Hepatocyte (in vitro differentiated cells): ENCODE data around the gene PPOX. TPM values are rescaled to one million over a fixed set of nuclear protein-coding genes. Genes with fewer than 3 reads are reported as not detected.
A peak's percentile ranks its signal among the peaks of the same experiment; 100 is the strongest.

ENCODE experiments used
- DNase-seq: peaks from one replicate; pipeline ENCODE4 v3.0.0-alpha.2; 2016; ENCODE audit warnings: low spot score
- H2AFZ ChIP-seq: fragments of 200-600 bp; sonication (generic); 2 replicates; pipeline ENCODE4 v1.6.0; 2016; ENCODE audit warnings: antibody characterized with exemption, mild to moderate bottlenecking
- H3K27ac ChIP-seq: fragments of 200-600 bp; sonication (generic); 2 replicates; pipeline ENCODE4 v1.5.1; 2016; ENCODE audit warnings: mild to moderate bottlenecking
- H3K27me3 ChIP-seq: fragments of 200-600 bp; sonication (generic); 2 replicates; pipeline ENCODE4 v1.6.1; 2016
- H3K36me3 ChIP-seq: fragments of 200-600 bp; sonication (generic); replicated peaks from 2 replicates; pipeline ENCODE4 v1.5.1; 2016; ENCODE audit warnings: low read depth; ENCODE audit not compliant: insufficient read depth
- H3K4me1 ChIP-seq: fragments of 200-600 bp; sonication (generic); 2 replicates; pipeline ENCODE4 v1.5.1; 2016; ENCODE audit warnings: mild to moderate bottlenecking, moderate library complexity; ENCODE audit not compliant: insufficient read depth
- H3K4me2 ChIP-seq: fragments of 200-600 bp; sonication (generic); 2 replicates; pipeline ENCODE4 v1.6.0; 2016
- H3K4me3 ChIP-seq: fragments of 200-600 bp; sonication (generic); 2 replicates; pipeline ENCODE4 v1.5.1; 2016; ENCODE audit warnings: mild to moderate bottlenecking
- H3K79me2 ChIP-seq: fragments of 200-600 bp; sonication (generic); 2 replicates; pipeline ENCODE4 v1.6.0; 2017; ENCODE audit warnings: mild to moderate bottlenecking
- H3K9me2 ChIP-seq: fragments of 200-600 bp; sonication (generic); replicated peaks from 2 replicates; pipeline ENCODE4 v1.6.0; 2017; ENCODE audit warnings: mild to moderate bottlenecking; ENCODE audit not compliant: insufficient read depth
- H3K9me3 ChIP-seq: fragments of 200-600 bp; sonication (generic); 2 replicates; pipeline ENCODE4 v1.5.1; 2016; ENCODE audit warnings: low read depth, mild to moderate bottlenecking
- H4K20me1 ChIP-seq: fragments of 200-600 bp; sonication (generic); 2 replicates; pipeline ENCODE4 v1.6.0; 2016; ENCODE audit warnings: mild to moderate bottlenecking; ENCODE audit not compliant: insufficient read depth, poor library complexity, severe bottlenecking
- EZH2 ChIP-seq: fragments of 200-600 bp; sonication (generic); IDR thresholded peaks from 2 replicates; pipeline ENCODE4 v1.6.1; 2016; ENCODE audit warnings: antibody characterized with exemption, mild to moderate bottlenecking, borderline replicate concordance
- EZH2phosphoT487 ChIP-seq: fragments of 200-600 bp; sonication (generic); IDR thresholded peaks from one replicate; pipeline ENCODE4 v1.6.1; 2018; ENCODE audit warnings: antibody characterized with exemption, mild to moderate bottlenecking, low read depth, moderate library complexity; ENCODE audit not compliant: unreplicated experiment, severe bottlenecking
- WGBS: methylation state at CpG from one replicate; pipeline ENCODE4 v1.1.6; 2016; ENCODE audit warnings: low lambda C conversion rate; ENCODE audit errors: missing lambda C conversion rate; 5-methylcytosine and 5-hydroxymethylcytosine counted together
- polyA plus RNA-seq: library from polyadenylated mRNA; unstranded; fragments of >200 nt; fragmentation: Nextera tagmentation; extraction: Ambion mirVana; gene quantifications from 2 replicates; pipeline ENCODE4 v1.2.1, GENCODE V29; 2016
- total RNA-seq: library from RNA; depleted of rRNA; stranded (reverse); fragments of >200 nt; gene quantifications from 2 replicates; pipeline ENCODE4 v1.2.3, GENCODE V29; 2014
- TF ChIP-seq, protein P1 (sequence below): fragments of 200-600 bp; sonication (generic); IDR thresholded peaks from 2 replicates; pipeline ENCODE4 v1.5.1; 2016; ENCODE audit warnings: antibody characterized with exemption, mild to moderate bottlenecking; ENCODE audit not compliant: poor library complexity

PPOX gene
- total and polyA plus RNA-seq, 2 experiments from 2014 or later, result 11.2 to 30.7 TPM

DNA sequence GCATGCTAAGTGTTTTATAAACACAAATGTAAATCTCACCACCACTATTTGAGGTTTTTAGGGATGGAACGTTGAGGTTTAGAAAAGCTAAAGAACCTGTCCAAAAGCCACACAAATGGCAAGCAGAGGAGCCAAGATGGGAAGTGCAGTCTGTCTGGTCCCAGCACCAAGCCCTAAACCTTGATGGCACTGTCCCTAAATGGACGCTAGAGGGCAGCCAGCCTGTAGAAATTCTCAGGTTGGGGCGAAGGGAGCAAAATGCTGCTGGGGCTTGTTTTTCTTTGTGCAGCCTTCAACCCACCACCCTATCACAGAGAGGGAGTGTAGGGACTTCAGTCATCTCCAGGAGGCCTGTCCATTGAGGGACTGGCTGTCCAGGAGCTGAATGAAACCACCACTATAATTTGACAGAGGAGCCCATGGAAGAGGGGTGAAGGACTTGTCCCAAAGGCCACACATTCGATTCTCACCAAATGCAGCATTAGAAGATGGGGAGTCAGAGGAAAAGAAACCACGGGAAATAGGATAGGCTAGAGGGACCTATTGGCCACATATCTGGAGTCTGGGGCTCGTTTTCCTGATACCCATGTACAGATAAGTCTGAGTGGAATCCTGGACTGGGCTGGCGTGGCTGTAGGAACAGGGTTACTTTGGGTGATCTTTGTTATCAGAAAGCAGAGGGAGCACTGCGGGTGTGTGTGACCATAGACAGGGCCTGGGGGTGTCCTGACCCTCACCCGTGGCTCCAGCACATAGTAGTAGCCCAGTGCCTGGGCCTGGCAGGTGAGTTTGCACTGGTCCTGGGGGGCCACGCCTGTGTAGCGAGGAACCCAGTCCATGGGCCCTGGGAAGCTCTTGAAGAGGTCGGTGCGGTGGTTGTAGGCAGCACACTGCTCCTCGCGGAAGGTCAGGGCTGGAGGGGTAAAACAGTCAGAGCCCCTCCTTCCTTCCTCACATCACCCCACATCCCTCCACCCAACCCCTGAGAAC, 26.5 kb downstream of the PPOX start:
- Histone ChIP-seq H3K4me2 (no peak overlapping the region), H3K4me1 (peaks cover 7% of the 10 kb centered on the region), H3K4me3 (no peak overlapping the region), H3K9me3 (no peaks in the 10 kb centered on the region), H3K27ac (no peak overlapping the region), H3K79me2 (no peaks in the 10 kb centered on the region), H4K20me1 (no peaks in the 10 kb centered on the region), H3K36me3 (no peaks in the 10 kb centered on the region), H2AFZ (no peak overlapping the region), H3K9me2 (no peaks in the 10 kb centered on the region), H3K27me3 (no peaks in the 10 kb centered on the region)
- TF ChIP-seq, protein P1, sequence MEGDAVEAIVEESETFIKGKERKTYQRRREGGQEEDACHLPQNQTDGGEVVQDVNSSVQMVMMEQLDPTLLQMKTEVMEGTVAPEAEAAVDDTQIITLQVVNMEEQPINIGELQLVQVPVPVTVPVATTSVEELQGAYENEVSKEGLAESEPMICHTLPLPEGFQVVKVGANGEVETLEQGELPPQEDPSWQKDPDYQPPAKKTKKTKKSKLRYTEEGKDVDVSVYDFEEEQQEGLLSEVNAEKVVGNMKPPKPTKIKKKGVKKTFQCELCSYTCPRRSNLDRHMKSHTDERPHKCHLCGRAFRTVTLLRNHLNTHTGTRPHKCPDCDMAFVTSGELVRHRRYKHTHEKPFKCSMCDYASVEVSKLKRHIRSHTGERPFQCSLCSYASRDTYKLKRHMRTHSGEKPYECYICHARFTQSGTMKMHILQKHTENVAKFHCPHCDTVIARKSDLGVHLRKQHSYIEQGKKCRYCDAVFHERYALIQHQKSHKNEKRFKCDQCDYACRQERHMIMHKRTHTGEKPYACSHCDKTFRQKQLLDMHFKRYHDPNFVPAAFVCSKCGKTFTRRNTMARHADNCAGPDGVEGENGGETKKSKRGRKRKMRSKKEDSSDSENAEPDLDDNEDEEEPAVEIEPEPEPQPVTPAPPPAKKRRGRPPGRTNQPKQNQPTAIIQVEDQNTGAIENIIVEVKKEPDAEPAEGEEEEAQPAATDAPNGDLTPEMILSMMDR, result peak; percentile 82
- no peak for TF ChIP-seq EZH2
- DNase-seq, result peak; percentile 85
- WGBS, result 58% methylated on average over 15 of the region's 15 CpGs

DNA sequence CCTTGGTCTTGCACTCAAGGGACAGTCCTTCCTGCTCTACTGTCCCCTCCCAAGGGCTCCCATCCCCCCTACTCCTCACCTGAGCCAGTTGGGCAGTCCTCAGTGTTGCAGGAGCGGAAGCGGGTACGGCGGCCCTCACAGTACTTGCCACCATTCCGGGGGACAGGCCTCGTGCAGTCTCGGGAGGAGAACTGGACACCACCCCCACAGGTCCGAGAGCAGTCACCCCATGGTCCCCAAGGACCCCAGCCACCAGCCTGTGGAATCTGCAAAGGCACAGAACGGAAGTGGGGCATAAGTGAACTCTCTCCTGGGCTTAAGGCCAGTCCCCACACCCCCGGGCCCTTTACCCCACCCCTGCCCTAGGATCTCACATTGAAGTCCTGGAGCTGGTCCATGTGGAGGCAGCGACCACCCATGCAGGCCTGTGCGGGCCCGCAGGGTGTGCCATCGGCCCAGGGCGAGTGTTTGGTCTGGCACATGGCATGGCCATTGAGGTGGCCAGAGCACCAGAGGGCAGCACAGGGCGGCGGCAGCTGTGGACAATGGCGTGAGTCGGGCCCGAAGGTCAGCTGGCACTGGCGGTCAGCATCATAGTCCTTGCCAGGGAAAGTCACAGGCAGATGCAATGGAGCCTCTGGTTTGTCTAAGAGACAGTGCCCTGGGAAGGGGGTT, 27.5 kb downstream of the PPOX start:
- Histone ChIP-seq H3K27ac (no peak overlapping the region), H3K4me3 (no peak overlapping the region)

DNA sequence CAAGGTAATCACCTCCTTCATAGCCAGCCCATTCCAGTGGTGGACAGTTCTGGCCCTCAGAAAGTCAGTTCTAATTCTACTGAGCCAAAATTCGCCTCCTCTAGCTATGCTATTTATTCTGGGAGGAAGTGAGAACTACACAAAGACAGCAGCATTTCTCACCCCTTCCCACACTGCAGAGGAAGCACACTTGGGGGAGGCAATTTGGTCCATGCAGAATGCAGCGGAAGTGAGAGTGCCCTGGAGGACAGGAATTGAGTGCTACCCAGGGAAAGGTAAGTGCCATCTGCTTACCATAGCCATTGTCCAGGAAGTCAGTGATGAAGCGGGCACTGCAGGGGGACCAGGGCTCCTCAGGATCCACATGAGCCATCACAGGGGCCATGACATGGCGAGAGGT, 28.9 kb downstream of the PPOX start:
- no peaks in the 10 kb centered on the region for H3K9me3 ChIP-seq
- WGBS, result 90% methylated on average over 4 of the region's 4 CpGs
- no peaks in the 10 kb centered on the region for H3K36me3 ChIP-seq
- DNase-seq, result no peak
- TF ChIP-seq, protein P1, result no peak
- TF ChIP-seq EZH2 (no peak), EZH2phosphoT487 (no peak)
- H3K4me1 ChIP-seq, result peaks cover 21% of the 10 kb centered on the region
- no peak overlapping the region for H3K27ac ChIP-seq
- no peaks in the 10 kb centered on the region for H3K9me2 ChIP-seq
- no peaks in the 10 kb centered on the region for H3K79me2 ChIP-seq
- H3K4me3 ChIP-seq, result no peak overlapping the region
- no peak overlapping the region for H2AFZ ChIP-seq
- no peak overlapping the region for H3K4me2 ChIP-seq
- no peaks in the 10 kb centered on the region for H4K20me1 ChIP-seq
- no peaks in the 10 kb centered on the region for H3K27me3 ChIP-seq

More for the DNA sequence above, 27.5 kb downstream of the PPOX start:
- Histone ChIP-seq H2AFZ (no peak overlapping the region), H3K79me2 (no peaks in the 10 kb centered on the region), H3K4me2 (no peak overlapping the region), H3K36me3 (no peaks in the 10 kb centered on the region), H3K9me2 (no peaks in the 10 kb centered on the region), H3K9me3 (no peaks in the 10 kb centered on the region), H4K20me1 (no peaks in the 10 kb centered on the region), H3K27me3 (no peaks in the 10 kb centered on the region), H3K4me1 (peaks cover 14% of the 10 kb centered on the region)
- 97% methylated on average over 20 of the region's 21 CpGs for WGBS
- no peak for DNase-seq
- no peak for TF ChIP-seq EZH2phosphoT487
- no peak for TF ChIP-seq EZH2
- TF ChIP-seq, protein P1, result no peak
